NCI-H2196 treated with DMSO at 0.1 percent for 48 hours (cell line): Measurements from ENCODE around the gene ALG9.
"Not testable (repeated sequence)": the region's sequence is repeated elsewhere in the genome, so short reads cannot be mapped to it uniquely, and the experiment has no call there.

Source experiments
- DNase-seq: peaks from one replicate; lab custom pipeline; 2025; ENCODE audit not compliant: unreplicated experiment; lab: John Stamatoyannopoulos, UW

Gene ALG9

DNA sequence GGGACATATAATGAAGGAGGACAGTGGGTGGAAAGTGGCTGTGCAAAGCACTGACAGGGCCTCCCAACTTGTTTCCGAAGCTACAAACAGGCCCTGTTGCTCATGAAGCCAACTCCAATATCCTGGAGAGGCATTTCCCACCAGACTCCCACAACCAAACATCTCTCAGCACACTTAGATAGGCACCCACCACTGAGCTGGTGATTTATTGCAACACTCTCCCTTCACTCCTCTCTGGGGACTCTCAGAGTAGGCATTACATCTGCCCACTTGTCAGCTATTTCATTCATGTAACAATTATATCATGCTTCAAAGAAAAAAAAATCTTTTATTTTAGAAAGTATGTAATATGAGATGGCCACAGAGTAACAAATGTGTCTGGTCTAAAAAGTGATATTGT is 73.1 kb downstream of the ALG9 start:
- DNase-seq, result no peak

DNA sequence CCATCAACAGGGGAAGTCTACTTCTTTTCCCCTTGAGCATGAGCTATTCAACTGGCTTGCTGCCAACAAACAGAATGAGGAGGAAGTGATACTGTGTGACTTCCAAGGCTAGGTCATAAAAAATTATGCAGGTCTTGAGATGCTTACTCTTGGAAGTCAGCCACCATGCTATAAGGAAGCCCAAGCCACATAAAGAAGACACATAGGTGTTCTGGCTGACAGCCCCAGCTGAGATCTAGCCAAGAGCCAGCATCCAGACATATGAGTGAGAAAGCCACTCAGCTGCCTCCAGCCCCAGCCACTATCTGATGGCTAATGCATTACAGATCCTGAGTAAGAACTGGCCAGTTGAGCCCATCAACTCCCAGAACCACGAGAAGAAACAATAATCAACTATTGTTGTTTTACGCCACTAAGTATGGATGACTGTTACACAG is 74.2 kb downstream of the ALG9 start:
- peak; percentile 36 for DNase-seq

GRCh38 chr11:111796696-111797095 is 74.7 kb downstream of the ALG9 start:
- DNase-seq, result no peak

DNA sequence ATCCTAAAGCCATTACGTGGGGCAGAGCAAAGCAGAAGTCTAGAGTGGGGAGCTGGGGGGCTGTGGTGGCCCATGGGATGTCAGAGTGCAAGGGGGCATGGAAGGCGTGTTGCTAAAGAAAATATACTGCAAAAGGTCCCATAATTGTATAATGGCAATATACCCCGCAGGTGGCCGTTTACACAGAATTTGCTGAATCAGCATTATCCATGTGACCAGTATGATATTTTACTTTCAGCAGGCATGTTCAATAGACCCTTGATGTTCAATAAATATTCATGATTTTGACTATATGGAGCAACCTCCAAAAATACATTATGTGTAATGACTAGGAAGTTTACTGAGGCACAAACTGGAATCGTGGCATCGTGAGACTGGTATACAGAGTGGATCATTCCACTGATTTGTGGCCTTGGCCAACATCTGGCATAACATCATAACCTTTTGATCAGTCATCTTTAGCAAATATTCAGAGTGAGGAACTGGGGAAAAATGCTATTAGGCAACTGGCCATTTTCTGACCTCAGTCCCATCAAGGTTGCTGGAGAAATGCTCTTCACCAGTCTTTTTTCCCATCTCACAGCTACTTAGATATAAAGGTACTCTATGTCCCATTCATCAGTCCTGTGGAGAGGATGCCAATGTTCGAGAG is 75.9 kb downstream of the ALG9 start:
- DNase-seq, result no peak

DNA sequence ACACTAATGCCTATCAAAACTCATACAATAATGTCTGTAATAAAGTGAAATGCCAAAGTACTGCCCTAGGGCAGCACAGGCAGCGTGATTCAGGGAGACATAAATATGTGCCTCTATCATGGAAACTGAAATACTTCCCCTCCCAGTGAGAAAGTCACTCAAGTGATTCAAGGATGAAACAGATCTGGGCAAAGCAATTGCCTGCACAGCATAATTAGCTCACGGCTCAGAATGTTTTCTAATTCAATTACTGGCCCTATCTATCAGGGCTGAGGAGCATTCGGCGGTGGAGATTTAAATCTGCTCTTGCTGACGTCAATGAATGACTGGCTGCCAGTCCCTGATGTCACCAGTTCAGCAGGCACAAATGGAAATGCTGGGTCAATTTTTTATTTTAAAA is 77.5 kb downstream of the ALG9 start:
- DNase-seq, result no peak

- DNase-seq, result no peak
These were observed 78.4 kb downstream of the ALG9 start for GRCh38 chr11:111792955-111793500.

DNA sequence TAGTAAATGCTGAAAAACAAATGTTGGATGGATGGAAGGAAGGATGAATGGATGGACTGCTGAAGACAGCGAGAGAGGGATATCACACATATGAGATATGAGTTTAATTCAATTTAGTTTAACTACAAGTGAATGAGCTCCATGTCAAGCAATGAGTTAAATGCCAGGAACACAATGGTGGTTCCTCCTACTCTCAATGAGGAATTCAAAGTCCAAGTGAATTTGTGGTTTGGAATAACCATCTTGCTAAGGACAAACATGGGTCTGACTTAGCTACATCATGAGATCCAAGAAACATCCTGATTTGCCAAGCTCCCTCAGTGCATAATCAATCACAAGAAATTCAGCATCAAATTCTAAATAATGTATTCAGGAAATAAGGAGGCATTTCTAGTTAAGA is 79.1 kb downstream of the ALG9 start:
- no peak for DNase-seq

- no peak for DNase-seq
These were observed 82.9 kb downstream of the ALG9 start for GRCh38 chr11:111788464-111788863.

DNA sequence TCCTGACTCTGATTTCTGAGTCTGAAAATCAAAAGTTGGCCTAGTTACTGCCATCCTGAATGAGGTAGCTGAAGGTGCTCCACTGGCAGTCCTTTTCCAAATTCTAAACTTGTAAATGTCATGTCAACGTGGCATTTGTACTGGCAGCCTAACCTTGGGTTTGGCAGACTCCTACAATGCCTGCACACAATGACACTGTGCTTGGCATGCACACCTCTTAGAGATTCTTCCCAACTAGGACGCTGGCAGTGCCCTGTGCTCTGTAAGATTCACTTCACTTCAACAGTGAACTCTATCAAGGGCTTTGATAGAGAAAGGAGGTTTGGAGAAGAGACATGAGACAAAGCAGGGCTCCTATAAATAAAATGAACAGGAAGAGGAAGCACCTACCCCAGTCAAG is 83.3 kb downstream of the ALG9 start:
- DNase-seq, result no peak

DNA sequence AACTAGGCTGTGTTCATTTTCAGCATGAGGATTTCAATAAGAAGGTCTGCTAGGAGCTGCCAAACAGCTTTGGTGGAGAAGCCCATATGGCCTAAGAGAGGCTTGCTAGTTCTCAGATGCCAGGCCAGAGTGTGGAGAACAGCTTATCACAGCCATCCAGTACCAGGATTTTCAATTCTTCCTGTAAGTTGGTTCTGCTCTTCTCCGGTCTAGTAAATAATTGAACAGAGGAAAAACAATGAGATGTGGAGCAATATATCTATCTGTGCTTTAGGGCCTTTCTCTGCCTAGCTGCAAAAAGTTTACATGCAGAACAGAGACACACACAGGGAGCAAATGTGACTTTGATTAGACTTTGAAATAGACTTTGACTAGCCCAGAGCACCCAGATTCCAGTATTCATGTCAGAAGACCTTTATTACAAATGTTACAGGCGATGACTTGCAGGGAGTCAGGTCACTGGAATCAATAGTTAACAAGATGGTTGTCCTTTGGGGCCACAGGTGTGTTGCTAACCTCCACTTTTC is 85.4 kb downstream of the ALG9 start:
- DNase-seq, result no peak

DNA sequence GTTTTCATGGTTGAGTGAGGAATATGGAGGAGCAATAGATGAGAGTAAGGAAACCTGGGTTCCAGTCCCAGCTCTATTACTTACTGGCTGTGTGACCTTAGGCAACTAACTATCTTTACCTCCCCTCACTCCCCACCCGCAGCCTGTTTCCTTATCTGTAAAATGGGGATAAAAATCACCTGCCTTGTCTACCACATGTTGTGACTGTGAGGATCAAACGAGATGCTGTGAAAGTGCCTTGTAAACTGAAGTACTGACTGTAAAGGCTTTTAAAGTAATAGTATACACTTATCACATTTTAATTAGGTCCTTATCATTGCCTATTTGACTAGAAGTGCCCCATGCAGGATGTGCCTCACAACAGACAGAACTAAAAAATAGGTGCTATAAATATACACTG is 86.3 kb downstream of the ALG9 start:
- DNase-seq, result no peak

- not testable (repeated sequence) for DNase-seq
These were observed 87.1 kb downstream of the ALG9 start for GRCh38 chr11:111784311-111784710.

GRCh38 chr11:111782109-111782741 is 89.2 kb downstream of the ALG9 start:
- no peak for DNase-seq

DNA sequence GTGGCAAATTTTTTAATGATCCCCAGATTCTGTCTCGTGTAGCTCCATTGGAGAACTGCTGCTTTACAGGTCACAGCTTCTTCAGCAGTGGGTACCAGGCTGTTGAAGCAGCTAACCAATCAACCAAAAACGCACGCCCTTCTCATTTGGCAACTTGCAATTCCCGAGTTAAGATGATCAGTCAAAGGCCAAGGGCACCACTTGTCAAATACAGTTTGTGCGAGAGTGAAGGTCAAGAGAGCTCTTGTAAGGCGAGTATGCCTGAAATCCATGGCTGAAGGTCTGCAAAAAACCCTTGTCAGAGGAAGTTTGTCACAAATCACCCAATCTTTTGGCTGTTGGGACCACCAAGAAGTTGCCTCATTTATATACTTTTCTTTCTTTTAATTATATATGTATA is 92.3 kb downstream of the ALG9 start:
- no peak for DNase-seq

DNA sequence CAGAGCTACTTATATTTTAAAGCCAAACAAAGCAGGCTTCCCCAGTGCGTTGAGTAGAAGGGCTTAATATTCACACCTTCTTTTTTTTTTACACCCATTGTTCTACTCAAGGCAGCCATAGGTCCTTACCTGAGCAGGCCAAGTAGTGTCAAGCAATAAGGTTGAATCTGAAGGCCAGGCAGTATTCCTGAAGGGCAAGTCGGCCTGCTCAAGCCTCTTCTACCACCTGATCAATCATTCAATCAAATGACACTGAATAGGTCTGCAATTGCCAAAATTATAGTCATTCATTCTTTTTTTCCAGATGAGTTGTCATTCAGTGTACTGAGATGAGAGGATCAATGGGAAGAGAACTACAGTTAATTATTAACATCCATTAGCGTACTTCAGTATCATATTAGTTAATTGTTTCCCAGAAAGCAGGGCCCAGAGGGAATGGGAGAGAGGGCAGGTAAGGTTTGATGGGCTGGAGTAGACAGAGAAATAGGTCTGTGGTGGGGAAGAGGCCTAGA is 93.3 kb downstream of the ALG9 start:
- DNase-seq, result no peak

GRCh38 chr11:111777094-111778046 is 94.0 kb downstream of the ALG9 start:
- peak; percentile 58 for DNase-seq

DNA sequence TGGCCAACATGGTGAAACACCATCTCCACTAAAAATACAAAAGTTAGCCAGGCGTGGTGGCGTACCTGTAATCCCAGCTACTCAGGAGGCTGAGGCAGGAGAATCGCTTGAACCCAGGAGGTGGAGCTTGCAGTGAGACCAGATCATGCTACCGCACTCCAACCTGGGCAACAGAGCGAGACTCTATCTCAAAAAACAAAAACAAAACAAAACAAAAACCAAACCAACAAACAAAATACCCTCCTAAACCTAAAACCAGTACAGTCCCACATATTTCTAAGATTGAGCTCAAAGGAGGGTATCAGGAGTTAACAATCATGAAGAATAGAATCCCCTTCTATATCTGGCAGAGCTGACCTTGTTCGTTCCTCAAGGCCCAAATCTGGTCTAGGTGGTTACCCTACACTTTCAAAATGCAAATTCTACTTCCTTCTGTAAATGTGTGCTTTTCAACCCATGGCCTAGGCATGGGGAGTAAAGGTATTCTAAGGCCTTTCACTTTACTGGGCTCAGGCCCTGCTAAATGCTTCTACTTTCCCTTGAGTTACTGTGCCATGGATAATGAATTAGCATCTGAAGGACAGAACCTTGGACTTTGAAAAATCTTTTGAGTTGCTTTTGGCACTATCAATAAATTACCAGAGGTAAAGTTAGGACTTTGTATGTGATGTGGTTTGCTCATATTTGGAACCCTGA is 94.8 kb downstream of the ALG9 start:
- no peak for DNase-seq

GRCh38 chr11:111774955-111775710 is 96.2 kb downstream of the ALG9 start:
- no peak for DNase-seq

- DNase-seq, result no peak
These were observed 98.8 kb downstream of the ALG9 start for GRCh38 chr11:111772535-111772934.

DNA sequence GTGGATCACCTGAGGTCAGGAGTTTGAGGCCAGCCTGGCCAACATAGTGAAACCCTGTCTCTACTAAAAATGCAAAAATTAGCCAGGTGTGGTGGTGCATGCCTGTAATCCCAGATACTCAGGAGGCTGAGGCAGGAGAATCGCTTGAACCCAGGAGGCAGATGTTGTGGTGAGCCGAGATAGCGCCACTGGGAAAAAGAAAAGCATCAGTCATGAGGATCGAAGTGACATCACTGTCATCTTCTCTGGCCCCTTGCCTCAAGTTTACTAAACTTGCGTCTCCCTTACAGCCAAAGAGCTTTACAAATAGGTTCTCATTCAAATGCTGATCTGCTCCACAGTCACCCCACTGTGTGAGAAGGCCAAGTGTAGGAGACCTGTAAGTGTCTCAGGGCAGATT is 100.2 kb downstream of the ALG9 start:
- DNase-seq, result not testable (repeated sequence)
